Fibroblast of skin of right quadriceps (primary cell): ENCODE data around the gene C19orf53.
"Not testable (repeated sequence)": the region's sequence is repeated elsewhere in the genome, so short reads cannot be mapped to it uniquely, and the experiment has no call there.

ENCODE experiments used
- DNase-seq: peaks from one replicate; pipeline ENCODE4 v3.0.0-alpha.2; 2013

C19orf53 gene

GRCh38 chr19:13764101-13764807 is 10.0 kb upstream of the C19orf53 start, which contains the start of gene MRI1:
Gene MRI1, plus strand, starts transcription at chr19:13764522. Its CDS starts 67 bp downstream, at chr19:13764589.
- peak; percentile 57 for DNase-seq

GRCh38 chr19:13764821-13765394 is 9.3 kb upstream of the C19orf53 start:
- no peak for DNase-seq

GRCh38 chr19:13765395-13766094 is 8.7 kb upstream of the C19orf53 start:
- DNase-seq, result no peak

- no peak for DNase-seq
These were observed 8.2 kb upstream of the C19orf53 start for GRCh38 chr19:13766095-13766481.

GRCh38 chr19:13768510-13768909 is 5.7 kb upstream of the C19orf53 start:
- DNase-seq, result no peak

GRCh38 chr19:13770013-13770635 is 4.1 kb upstream of the C19orf53 start:
- no peak for DNase-seq

GRCh38 chr19:13778398-13778797 is 4.1 kb downstream of the C19orf53 start:
- no peak for DNase-seq

DNA sequence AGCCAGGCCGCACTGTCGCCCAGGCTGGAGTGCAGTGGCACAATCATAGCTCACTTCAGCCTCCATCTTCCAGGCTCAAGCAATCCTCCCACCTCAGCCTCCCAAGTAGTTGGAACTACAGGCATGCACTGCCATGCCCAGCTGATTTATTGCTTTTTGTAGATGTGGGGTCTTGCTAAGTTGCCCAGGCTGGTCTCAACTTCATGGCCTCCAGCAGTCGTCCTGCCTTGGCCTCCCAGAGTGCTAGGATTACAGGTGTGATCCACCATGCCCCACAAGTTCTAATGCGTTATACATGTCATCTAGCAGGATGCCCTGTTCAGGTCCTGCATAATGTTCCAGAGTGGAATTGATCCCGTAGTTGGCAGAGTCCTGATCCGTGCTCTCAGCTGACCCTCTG is 4.6 kb downstream of the C19orf53 start:
- DNase-seq, result no peak

GRCh38 chr19:13779794-13780193 is 5.5 kb downstream of the C19orf53 start:
- DNase-seq, result not testable (repeated sequence)

- DNase-seq, result peak; percentile 91
These were observed 7.3 kb downstream of the C19orf53 start for GRCh38 chr19:13781547-13781946.

DNA sequence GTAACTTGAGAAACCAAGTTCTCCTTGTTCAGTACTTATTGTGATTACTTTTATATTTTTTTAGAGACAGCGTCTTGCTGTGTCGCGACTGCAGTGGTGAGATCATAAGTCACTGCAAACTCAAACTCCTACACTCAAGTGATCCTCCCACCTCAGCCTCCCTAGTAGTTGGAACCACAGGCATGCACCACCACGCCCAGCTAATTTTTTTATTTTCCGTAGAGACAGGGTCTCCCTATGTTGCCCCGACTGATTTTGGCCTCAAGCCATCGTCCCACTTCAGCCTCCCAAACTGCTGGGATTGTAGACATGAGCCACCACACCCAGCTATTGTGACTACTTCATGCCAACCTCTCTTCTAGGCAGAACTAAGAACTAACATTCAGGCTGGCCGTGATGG is 8.3 kb downstream of the C19orf53 start:
- no peak for DNase-seq

GRCh38 chr19:13783565-13784500 is 9.6 kb downstream of the C19orf53 start:
- DNase-seq, result no peak

DNA sequence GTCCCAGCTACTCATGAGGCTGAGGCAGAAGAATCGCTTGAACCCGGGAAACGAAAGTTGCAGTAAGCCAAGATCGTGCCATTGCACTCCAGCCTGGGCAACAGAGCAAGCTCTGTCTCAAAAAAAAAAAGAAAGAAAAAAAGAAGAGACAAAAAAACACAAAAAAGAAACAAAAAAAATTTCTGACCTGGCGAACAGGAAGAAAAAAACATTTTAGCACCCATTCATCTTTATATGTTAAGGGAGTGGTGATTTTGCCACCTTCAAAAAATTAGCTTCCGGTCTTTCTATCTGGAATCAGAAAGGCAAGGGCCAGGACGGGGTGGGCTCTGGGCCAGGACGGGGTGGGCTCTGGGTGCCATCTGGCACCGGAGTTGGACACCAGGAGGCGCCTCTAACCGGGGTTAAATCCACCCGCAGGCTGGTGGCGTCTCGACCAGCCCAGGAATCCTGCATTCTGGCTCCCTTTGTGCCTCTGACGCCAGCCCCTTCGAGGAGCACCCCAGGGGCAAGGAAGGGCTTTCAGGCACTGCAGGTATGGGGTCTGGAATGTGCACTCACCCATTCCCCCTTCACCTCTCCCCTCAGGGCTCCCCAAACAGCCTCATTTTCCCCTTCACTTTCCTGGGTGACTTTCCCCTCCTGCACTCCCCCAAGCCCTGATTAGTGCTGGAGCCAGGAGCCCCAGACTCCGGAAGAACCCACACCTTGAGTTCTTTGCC is 10.6 kb downstream of the C19orf53 start:
- peak; percentile 68 for DNase-seq

GRCh38 chr19:13788991-13789390 is 14.7 kb downstream of the C19orf53 start:
- DNase-seq, result peak; percentile 73

GRCh38 chr19:13790354-13790753 is 16.1 kb downstream of the C19orf53 start:
- peak; percentile 36 for DNase-seq

- not testable (repeated sequence) for DNase-seq
These were observed 19.1 kb downstream of the C19orf53 start for GRCh38 chr19:13793317-13793716.

GRCh38 chr19:13794398-13794756 is 20.1 kb downstream of the C19orf53 start:
- peak; percentile 97 for DNase-seq

DNA sequence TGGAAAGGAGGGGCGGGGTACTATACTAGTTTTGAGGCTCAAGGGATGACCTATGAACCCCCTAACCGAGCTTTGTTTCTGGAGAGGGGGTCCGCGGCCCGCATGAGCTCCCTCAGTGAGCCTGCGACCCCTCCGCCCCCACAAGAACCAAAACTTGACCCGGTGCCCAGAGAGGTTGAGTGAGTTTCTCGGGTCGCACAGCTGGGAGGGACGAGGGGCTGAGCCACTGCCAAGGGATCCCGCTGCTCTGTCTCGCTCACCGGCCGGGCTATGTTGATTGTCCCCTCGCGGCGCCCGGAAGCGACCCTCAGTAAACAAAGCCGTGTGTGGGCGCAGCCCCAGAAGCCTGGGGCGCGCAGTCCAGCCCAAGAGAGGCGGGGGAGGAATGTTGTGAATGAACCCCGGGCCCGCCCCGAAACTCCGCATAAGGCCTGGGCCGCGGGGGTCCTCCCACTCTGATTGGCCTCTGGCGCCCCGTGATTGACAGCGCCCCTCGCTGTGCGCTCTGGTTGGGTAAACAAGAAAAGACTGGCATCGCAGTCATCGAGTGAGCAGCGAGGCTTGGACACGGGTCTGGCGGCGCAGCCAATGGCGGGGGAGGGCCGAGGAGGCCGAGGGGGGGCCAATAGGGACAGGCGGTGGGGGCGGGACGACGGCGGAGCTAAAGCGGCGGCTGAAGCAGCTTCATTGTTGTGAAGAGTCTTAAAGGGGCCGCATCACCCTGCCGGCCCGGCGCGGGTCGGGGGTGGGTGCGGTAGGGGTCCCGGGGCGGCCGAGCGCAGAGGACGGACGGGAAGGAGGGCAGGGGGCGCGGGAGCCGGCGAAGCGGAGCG is 20.7 kb downstream of the C19orf53 start, which contains the start of gene ZSWIM4:
ZSWIM4 (plus strand) TSS at position 687 of the 833 bp plus-strand sequence. CDS start 206 bp downstream, outside the sequence.
- DNase-seq, result peak; percentile 100

DNA sequence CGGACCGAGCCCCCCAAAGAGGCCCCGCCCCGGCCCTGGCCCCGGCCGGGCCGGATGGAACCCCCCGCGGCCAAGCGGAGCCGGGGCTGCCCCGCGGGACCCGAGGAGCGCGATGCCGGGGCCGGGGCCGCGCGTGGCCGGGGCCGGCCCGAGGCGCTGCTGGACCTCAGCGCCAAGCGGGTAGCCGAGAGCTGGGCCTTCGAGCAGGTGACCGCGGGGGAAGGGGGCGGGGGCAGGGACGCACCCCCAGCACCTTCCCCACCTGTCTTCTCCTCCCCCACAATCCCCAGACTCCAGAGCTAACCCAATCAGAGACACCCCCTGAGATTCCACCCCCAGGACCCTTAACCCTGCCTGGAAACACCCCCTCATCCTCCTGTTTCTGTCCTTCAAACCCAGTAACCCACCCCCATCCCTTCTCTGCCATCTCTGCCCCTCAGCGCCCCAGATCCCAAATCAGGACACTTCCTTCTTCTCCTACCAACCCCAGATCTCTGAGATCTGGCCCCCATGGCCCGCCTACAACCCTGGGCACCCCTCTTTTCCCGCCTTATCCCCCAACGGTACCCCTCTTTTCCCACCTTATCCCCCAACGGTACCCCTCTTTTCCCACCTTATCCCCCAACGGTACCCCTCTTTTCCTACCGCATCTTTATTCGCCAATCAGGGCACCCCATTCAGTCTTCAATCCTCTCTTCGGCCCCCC is 21.5 kb downstream of the C19orf53 start:
- no peak for DNase-seq
